Measurements from ENCODE around the gene RBM4B.

The RBM4B gene

GRCh38 chr11:66625041-66625751, 52.5 kb downstream of the RBM4B start:
- H3K4me1 Mint-ChIP-seq, result peaks cover 9% of the 10 kb centered on the region
- TF ChIP-seq CTCF (IDR thresholded peaks at IDR 0.05), result no peak
- no peak for DNase-seq
- H3K4me3 Mint-ChIP-seq, result no peak overlapping the region
- H3K36me3 Mint-ChIP-seq (ENCODE audit: low read depth), result peaks cover 73% of the 10 kb centered on the region
- no peaks in the 10 kb centered on the region for H3K9me3 Mint-ChIP-seq
- H3K27me3 Mint-ChIP-seq (ENCODE audit: low read depth, poor library complexity), result peaks cover 3% of the 10 kb centered on the region
- H3K27ac Mint-ChIP-seq, result no peak overlapping the region

- H3K4me1 Mint-ChIP-seq, result peaks cover 17% of the 10 kb centered on the region
- H3K4me3 Mint-ChIP-seq, result no peak overlapping the region
- no peaks in the 10 kb centered on the region for H3K9me3 Mint-ChIP-seq
- peaks cover 3% of the 10 kb centered on the region for H3K27me3 Mint-ChIP-seq (ENCODE audit: low read depth, poor library complexity)
- H3K36me3 Mint-ChIP-seq (ENCODE audit: low read depth), result peaks cover 72% of the 10 kb centered on the region
- H3K27ac Mint-ChIP-seq, result no peak overlapping the region
- no peak for DNase-seq
- no peak for TF ChIP-seq CTCF (IDR thresholded peaks at IDR 0.05)
Observed at GRCh38 chr11:66624450-66624849, 53.2 kb downstream of the RBM4B start.

- Mint-ChIP-seq H3K4me1 (peaks cover 47% of the 10 kb centered on the region), H3K27me3 (ENCODE audit: low read depth, poor library complexity) (peaks cover 8% of the 10 kb centered on the region), H3K36me3 (ENCODE audit: low read depth) (peaks cover 53% of the 10 kb centered on the region), H3K4me3 (peak overlapping the region; percentile 96), H3K27ac (peak overlapping the region; percentile 76), H3K9me3 (no peaks in the 10 kb centered on the region)
- no peak for DNase-seq
- TF ChIP-seq CTCF (IDR thresholded peaks at IDR 0.05), result no peak
Observed at GRCh38 chr11:66619080-66619554, 58.6 kb downstream of the RBM4B start.

- H3K27ac Mint-ChIP-seq, result peak overlapping the region; percentile 100
- H3K4me3 Mint-ChIP-seq, result peak overlapping the region; percentile 96
- no peak for DNase-seq
- H3K36me3 Mint-ChIP-seq (ENCODE audit: low read depth), result peaks cover 36% of the 10 kb centered on the region
- no peaks in the 10 kb centered on the region for H3K9me3 Mint-ChIP-seq
- no peak for TF ChIP-seq CTCF (IDR thresholded peaks at IDR 0.05)
- H3K27me3 Mint-ChIP-seq (ENCODE audit: low read depth, poor library complexity), result peaks cover 8% of the 10 kb centered on the region
- peaks cover 43% of the 10 kb centered on the region for H3K4me1 Mint-ChIP-seq
Observed at GRCh38 chr11:66617155-66617834, 60.4 kb downstream of the RBM4B start.

GRCh38 chr11:66616379-66617154, 61.1 kb downstream of the RBM4B start, which contains the start of gene RBM14:
Gene RBM14 (plus strand): TSS chr11:66616630. CDS start chr11:66616721, 91 bp downstream.
- Mint-ChIP-seq H3K27ac (peak within 1 kb of the TSS; percentile 100), H3K36me3 (ENCODE audit: low read depth) (peaks cover 35% of the 10 kb centered on the region), H3K27me3 (ENCODE audit: low read depth, poor library complexity) (peaks cover 8% of the 10 kb centered on the region), H3K4me3 (peak within 1 kb of the TSS; percentile 96), H3K4me1 (peaks cover 43% of the 10 kb centered on the region), H3K9me3 (no peaks in the 10 kb centered on the region)
- peak; percentile 97 for DNase-seq
- no peak for TF ChIP-seq CTCF (IDR thresholded peaks at IDR 0.05)

All from nephron progenitor cell (in vitro differentiated cells).